RWPE1 (cell line): ENCODE measurements around the gene MKLN1.
A peak's percentile ranks its signal among the peaks of the same experiment; 100 is the strongest.

Experiments used
- CTCF ChIA-PET: fragments of 350-600 bp; sonication (Branson Sonifier 250); formaldehyde crosslinking; extraction: SDS; loops from one replicate; lab custom pipeline; 2021; lab: Yijun Ruan, JAX
- POLR2A ChIA-PET: fragments of 400-600 bp; formaldehyde crosslinking; extraction: SDS; loops from one replicate; lab custom pipeline; 2020; ENCODE audit warnings: antibody characterized with exemption; ENCODE audit not compliant: low non-redundant PET; lab: Yijun Ruan, JAX
- DNase-seq: peaks from one replicate; pipeline ENCODE4 v3.0.0; 2012; ENCODE audit warnings: low spot score
- H3K27ac ChIP-seq: fragments of 450-650 bp; 2 replicates; pipeline ENCODE4 v1.5.1; 2017
- TF ChIP-seq, protein P1 (sequence below): fragments of 450-650 bp; conservative IDR thresholded peaks from 2 replicates; pipeline ENCODE4 v1.5.1; 2017; ENCODE audit warnings: low read depth, mild to moderate bottlenecking

Gene MKLN1

DNA sequence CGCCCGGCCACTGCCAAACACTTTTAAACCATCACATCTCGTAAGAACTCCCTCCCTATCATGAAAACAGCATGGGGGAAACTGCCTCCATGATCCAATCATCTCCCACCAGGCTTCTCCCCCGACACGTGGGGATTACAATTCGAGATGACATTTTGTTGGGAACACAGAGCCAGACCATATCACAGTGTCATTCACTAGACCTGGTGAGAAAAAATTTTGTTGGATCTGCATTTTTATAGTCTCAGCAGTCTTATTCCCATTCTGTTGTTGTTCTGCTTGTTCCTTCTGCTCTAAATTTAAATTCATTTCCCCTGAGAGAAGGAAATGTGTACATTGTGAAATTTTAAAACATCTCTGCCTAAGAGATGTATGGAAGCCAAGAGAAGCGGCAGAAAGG lies 4.8 kb upstream of the MKLN1 start:
- ChIA-PET CTCF (no interaction called here), POLR2A (no interaction called here)
- no peak overlapping the region for H3K27ac ChIP-seq
- TF ChIP-seq, protein P1, sequence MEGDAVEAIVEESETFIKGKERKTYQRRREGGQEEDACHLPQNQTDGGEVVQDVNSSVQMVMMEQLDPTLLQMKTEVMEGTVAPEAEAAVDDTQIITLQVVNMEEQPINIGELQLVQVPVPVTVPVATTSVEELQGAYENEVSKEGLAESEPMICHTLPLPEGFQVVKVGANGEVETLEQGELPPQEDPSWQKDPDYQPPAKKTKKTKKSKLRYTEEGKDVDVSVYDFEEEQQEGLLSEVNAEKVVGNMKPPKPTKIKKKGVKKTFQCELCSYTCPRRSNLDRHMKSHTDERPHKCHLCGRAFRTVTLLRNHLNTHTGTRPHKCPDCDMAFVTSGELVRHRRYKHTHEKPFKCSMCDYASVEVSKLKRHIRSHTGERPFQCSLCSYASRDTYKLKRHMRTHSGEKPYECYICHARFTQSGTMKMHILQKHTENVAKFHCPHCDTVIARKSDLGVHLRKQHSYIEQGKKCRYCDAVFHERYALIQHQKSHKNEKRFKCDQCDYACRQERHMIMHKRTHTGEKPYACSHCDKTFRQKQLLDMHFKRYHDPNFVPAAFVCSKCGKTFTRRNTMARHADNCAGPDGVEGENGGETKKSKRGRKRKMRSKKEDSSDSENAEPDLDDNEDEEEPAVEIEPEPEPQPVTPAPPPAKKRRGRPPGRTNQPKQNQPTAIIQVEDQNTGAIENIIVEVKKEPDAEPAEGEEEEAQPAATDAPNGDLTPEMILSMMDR = no peak
- DNase-seq = no peak

DNA sequence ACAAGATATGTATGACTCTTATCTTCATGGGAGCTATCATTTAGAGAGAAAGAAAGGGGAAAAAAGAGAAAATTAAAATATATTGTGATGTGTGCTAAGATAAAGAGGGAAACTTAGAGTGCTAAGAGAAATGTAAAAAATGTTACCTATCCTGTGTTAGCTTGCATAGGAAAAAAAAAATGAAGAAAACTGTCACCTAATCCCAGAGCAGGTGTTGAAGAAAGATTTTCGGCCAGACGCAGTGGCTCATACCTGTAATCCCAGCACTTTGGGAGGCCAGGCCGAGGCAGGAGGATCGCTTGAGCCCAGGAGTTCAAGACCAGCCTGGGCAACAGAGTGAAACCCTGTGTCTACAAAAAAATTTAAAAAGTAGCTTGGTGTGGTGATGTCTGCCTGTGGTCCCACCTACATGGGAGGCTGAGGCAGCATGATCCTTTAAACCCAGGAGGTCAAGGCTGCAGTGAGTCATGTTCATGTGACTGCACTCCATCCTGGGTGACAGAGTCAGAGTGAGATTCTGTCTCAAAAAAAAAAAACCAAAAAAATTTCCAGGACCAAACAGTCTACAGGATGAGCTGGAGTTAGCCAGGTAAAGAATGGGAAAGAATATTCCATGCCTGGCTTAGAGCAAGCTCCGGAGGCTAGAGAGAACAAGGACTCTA lies 2.4 kb upstream of the MKLN1 start:
- ChIA-PET CTCF (interaction anchor here (0.5 to 0.6 kb wide), 2 partner anchors 73 to 1211 kb away, joined by 3 read pairs; no protein-coding TSS in a partner anchor), POLR2A (no interaction called here)
- no peak for DNase-seq
- H3K27ac ChIP-seq = no peak overlapping the region
- TF ChIP-seq, protein P1 = no peak

DNA sequence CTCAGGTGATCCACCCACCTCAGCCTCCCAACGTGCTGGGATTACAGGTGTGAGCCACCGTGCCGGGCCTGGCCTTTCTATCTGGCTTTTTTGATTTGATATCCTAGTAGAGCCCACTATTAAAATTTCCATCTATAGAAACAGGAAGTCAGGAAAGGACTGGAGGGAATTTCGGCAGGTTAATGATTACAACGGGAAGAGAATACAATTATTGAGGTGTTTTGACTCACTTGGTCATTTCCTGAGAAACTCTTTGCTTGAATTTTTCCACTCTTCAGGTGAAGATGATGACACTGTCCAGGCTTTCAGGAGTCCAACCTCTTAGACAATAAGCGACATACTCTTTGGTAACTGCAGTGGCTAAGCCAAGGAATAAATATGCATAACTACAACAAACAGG lies 1.1 kb upstream of the MKLN1 start:
- ChIA-PET CTCF (interaction anchor here (1.1 kb wide), 1 partner anchor 24 kb away, joined by 3 read pairs; no protein-coding TSS in a partner anchor), POLR2A (no interaction called here)
- no peak for DNase-seq
- TF ChIP-seq, protein P1 = no peak
- H3K27ac ChIP-seq = no peak overlapping the region

DNA sequence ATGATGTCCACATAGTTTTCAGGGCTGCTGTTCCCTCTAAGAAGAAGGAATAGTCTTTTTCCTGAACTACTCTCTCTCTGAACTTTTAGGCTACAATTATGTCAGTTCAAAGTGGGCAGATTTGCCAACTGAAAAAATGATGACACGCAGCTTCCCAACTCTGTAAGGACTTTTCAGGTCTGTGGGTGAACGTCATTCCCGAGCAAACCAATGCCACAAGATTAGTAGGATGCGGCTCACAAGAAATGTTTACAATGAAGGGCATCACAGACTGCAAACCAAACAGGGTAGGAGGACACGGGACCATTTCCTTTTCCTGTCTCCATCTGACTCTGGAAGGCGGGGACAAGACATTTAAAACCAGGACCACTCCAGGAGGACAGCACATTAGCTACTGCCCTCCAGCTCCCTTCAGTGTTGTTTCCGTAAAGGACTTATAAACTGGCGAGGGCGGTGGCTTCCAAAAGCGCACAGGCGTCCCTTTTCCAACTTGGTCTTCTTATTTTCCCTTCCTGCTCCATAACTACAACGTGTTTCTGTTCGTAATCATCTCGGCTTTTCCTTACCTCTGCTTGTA lies 539 bp upstream of the MKLN1 start:
- peak; percentile 33 for DNase-seq
- peak overlapping the region; percentile 92 for H3K27ac ChIP-seq
- CTCF ChIA-PET = interaction anchor here (0.6 kb wide), 1 partner anchor 13 kb away, joined by 3 read pairs; no protein-coding TSS in a partner anchor
- TF ChIP-seq, protein P1 = no peak
- POLR2A ChIA-PET = no interaction called here

DNA sequence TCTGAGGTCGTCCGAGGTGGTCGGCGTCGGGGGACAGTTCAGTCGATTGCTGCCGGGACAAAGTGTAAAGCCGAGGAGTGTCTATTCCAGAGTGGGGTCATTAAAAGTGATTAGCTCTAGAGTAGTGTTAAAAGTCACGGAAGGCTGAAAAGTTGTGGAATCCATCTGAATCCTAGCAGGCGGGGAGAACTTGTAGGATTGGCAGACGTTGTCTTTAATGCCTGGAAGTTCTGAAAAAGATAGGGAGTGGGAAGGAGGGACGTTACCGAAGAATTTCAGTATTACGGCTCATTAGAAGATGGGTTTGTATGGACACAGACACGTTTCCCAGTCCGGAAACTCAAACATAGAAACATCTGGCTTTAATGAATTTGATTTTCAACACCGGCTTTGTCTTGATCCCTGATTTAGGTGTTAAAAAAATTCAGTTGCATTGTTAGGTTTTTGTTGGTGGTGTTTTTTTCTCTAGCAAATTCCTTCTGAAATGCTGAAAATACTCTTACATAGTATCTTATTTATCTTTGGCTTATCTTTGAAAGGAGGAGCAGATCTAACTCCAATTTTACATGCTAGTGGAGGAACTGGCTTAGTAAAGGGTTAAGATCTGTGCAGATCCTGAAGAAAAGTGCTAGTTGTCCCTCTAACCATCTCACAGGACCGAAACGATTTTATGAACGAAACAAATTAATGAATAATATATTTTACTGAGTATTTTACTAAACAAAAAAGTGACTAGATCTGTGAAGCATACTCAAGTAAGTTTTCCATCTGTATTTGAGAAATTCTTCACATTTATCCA lies 900 bp downstream of the MKLN1 start:
- H3K27ac ChIP-seq = peak overlapping the region; percentile 92
- ChIA-PET POLR2A (no interaction called here), CTCF (interaction anchor here (0.6 kb wide), 1 partner anchor 251 kb away, joined by 4 read pairs; no protein-coding TSS in a partner anchor)
- DNase-seq = peak; percentile 11
- TF ChIP-seq, protein P1 = no peak

DNA sequence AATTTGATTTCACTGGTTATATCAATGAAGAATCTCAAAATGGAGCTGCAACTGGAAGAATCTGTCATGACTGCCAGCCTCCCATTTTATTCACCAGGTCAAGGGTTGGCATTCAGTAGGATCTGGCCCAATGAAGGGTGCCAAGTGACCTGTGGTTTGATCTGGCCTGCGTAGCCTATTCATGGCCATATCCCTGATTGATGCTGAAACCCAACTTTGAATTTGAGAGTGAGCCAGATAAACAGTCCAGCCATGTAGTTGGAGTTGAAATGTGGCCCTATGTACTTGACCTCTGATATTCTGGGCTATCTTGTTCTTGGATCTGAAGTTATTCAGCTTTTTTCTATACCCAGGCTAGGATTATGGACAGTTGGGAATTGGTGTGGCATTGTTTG lies 1.5 kb downstream of the MKLN1 start:
- CTCF ChIA-PET = no interaction called here
- no peak for DNase-seq
- POLR2A ChIA-PET = no interaction called here
- TF ChIP-seq, protein P1 = no peak
- no peak overlapping the region for H3K27ac ChIP-seq
